Lung (tissue), 12 donors: Measurements from ENCODE around the gene POLR2E. TPM values are rescaled to one million over a fixed set of nuclear protein-coding genes. Genes with fewer than 3 reads are reported as not detected.
"Not testable (repeated sequence)": the region's sequence is repeated elsewhere in the genome, so short reads cannot be mapped to it uniquely, and the experiment has no call there.

ENCODE experiments used
- ATAC-seq: fragments of 200-7000 bp; cut with Tn5 transposase; one replicate; pipeline ENCODE4 v1.9.1; 2020; ENCODE audit warnings: moderate number of reproducible peaks; ENCODE audit not compliant: insufficient read depth, low FRiP score
- DNase-seq, 3 donors: peaks; one replicate each; pipeline ENCODE4 v3.0.0-alpha.2; 2013 to 2017
- H3K27ac ChIP-seq, 2 donors: one replicate each; pipeline ENCODE4 v1.5.1; 2013; ENCODE audit warnings: mild to moderate bottlenecking in 2 of 2, moderate library complexity in 2 of 2, control low read depth in 1 of 2, inconsistent platforms in 1 of 2, low read depth in 1 of 2, low read length in 1 of 2
- H3K27me3 ChIP-seq, 3 donors: one replicate each; pipeline ENCODE4 v1.5.1; 2013; ENCODE audit warnings: low read length in 2 of 3; ENCODE audit not compliant: control insufficient read depth in 3 of 3, insufficient read depth in 3 of 3
- H3K36me3 ChIP-seq, 4 donors: one replicate each; pipeline ENCODE4 v1.5.1; 2013; ENCODE audit warnings: low read length in 4 of 4, mild to moderate bottlenecking in 1 of 4, moderate library complexity in 1 of 4; ENCODE audit not compliant: control insufficient read depth in 4 of 4, insufficient read depth in 4 of 4
- H3K4me1 ChIP-seq, 5 donors: one replicate each; pipeline ENCODE4 v1.5.1; 2013; ENCODE audit warnings: low read length in 5 of 5, mild to moderate bottlenecking in 2 of 5, moderate library complexity in 1 of 5; ENCODE audit not compliant: control insufficient read depth in 5 of 5, insufficient read depth in 5 of 5
- H3K4me3 ChIP-seq: one replicate; pipeline ENCODE4 v1.5.1; 2013; ENCODE audit warnings: mild to moderate bottlenecking, control low read depth, moderate library complexity
- H3K9ac ChIP-seq, 2 donors: one replicate each; pipeline ENCODE4 v1.5.1; 2013; ENCODE audit warnings: low read length in 2 of 2, control low read depth in 1 of 2; ENCODE audit not compliant: insufficient read depth in 1 of 2
- H3K9me3 ChIP-seq, 4 donors: one replicate each; pipeline ENCODE4 v1.5.1; 2013; ENCODE audit warnings: low read length in 3 of 4, mild to moderate bottlenecking in 1 of 4, moderate library complexity in 1 of 4; ENCODE audit not compliant: control insufficient read depth in 4 of 4, insufficient read depth in 3 of 4
- CTCF ChIP-seq: IDR thresholded peaks from 2 replicates; pipeline ENCODE4 v1.5.1; 2012; ENCODE audit warnings: mild to moderate bottlenecking; ENCODE audit errors: control extremely low read depth, extremely low read depth
- WGBS, 2 donors: extraction: QIAGEN DNeasy Blood & Tissue Kit; methylation state at CpG; one replicate each; pipeline ENCODE4 v1.1.7; 2013; 5-methylcytosine and 5-hydroxymethylcytosine counted together
- polyA plus RNA-seq, 2 donors: library from polyadenylated mRNA; stranded (reverse); fragments of 200-250 nt; gene quantifications; one replicate each; pipeline ENCODE4 v1.2.1, GENCODE V29; 2013
- total RNA-seq, 2 donors: library from RNA; depleted of rRNA in 1 of 2; stranded (reverse); fragments of >200 nt in 1 of 2; gene quantifications; one replicate each; pipeline ENCODE4 v1.2.1, GENCODE V29; 2014 to 2021
- donor health status: control.
- donor health status: control.
- donor health status: Bipolar disorder and iron deficiency.
- donor health status: healthy.
- donor health status: DM: yes; HTN: yes; CAD: no.

Gene POLR2E
- total and polyA plus RNA-seq, 4 donors: 78.4 to 196 (median 154) TPM

GRCh38 chr19:1117654-1118053 lies 22.5 kb upstream of the POLR2E start:
- peaks cover 0 to 9% (median 6%) of the 10 kb centered on the region in 5 donors for H3K4me1 ChIP-seq
- H3K9ac ChIP-seq: no peak overlapping the region
- no peak for DNase-seq
- no peak overlapping the region for H3K4me3 ChIP-seq
- no peak for TF ChIP-seq CTCF
- ATAC-seq: no peak
- H3K27me3 ChIP-seq: no peaks in the 10 kb centered on the region
- 93 to 96% methylated on average over 16 of the region's 16 CpGs for WGBS, 2 donors
- H3K9me3 ChIP-seq: no peaks in the 10 kb centered on the region
- peaks cover 11 to 85% (median 18%) of the 10 kb centered on the region in 4 donors for H3K36me3 ChIP-seq
- H3K27ac ChIP-seq: no peak overlapping the region

GRCh38 chr19:1116726-1117581 lies 21.8 kb upstream of the POLR2E start:
- Histone ChIP-seq H3K36me3 (peaks cover 8 to 86% (median 17%) of the 10 kb centered on the region in 4 donors), H3K9me3 (no peaks in the 10 kb centered on the region), H3K4me1 (peaks cover 0 to 9% (median 6%) of the 10 kb centered on the region in 5 donors), H3K9ac (no peak overlapping the region), H3K27me3 (no peaks in the 10 kb centered on the region), H3K27ac (no peak overlapping the region), H3K4me3 (no peak overlapping the region)
- 93 to 96% methylated on average over 50 to 52 of the region's 52 CpGs for WGBS, 2 donors
- DNase-seq (no peak), ATAC-seq (no peak)
- TF ChIP-seq CTCF: no peak

GRCh38 chr19:1115646-1116420 lies 20.7 kb upstream of the POLR2E start:
- H3K27ac ChIP-seq: no peak overlapping the region
- no peaks in the 10 kb centered on the region for H3K27me3 ChIP-seq
- peaks cover 0 to 9% (median 6%) of the 10 kb centered on the region in 5 donors for H3K4me1 ChIP-seq
- no peaks in the 10 kb centered on the region for H3K9me3 ChIP-seq
- WGBS, 2 donors: 91 to 92% methylated on average over 35 of the region's 35 CpGs
- peaks cover 9 to 84% (median 14%) of the 10 kb centered on the region in 4 donors for H3K36me3 ChIP-seq
- no peak for TF ChIP-seq CTCF
- DNase-seq: no peak
- no peak for ATAC-seq
- no peak overlapping the region for H3K4me3 ChIP-seq
- no peak overlapping the region for H3K9ac ChIP-seq

- H3K9me3 ChIP-seq, H3K27me3 ChIP-seq, DNase-seq, H3K4me3 ChIP-seq, H3K4me1 ChIP-seq, H3K9ac ChIP-seq, H3K27ac ChIP-seq, ATAC-seq: not testable (repeated sequence)
- peaks cover 9 to 85% (median 13%) of the 10 kb centered on the region in 4 donors for H3K36me3 ChIP-seq
- WGBS, 2 donors: 95 to 98% methylated on average over 9 of the region's 9 CpGs
Observed at GRCh38 chr19:1114728-1115127, 19.6 kb upstream of the POLR2E start.
